A549 treated with Hydrocortisone at 1 μM for 4 hours (cell line): ENCODE data around the gene NEK7. TPM values are rescaled to one million over a fixed set of nuclear protein-coding genes. Genes with fewer than 3 reads are reported as not detected.

Experiments
- total RNA-seq: library from RNA; stranded (reverse); fragments of 200-300 nt; extraction: Qiagen RNA extraction; gene quantifications from 5 replicates; pipeline ENCODE4 v1.2.3, GENCODE V29; 2022

The NEK7 gene
- 9.5 to 18.4 TPM (median 14.7 TPM) in 5 replicates for total RNA-seq

GRCh38 chr1:198156745-198157240, at the start of gene NEK7:
NEK7 (plus strand) TSS chr1:198156998; CDS start chr1:198232581, 75,583 bp downstream.

Other genes starting within 250 kb of the NEK7 start
- gene LHX9, start 239.6 kb upstream of the NEK7 start, total RNA-seq: 0.01 to 0.10 TPM (median 0.04 TPM) in 4 of 5 replicates, not detected in the other